HUES48 (cell line): ENCODE measurements around the gene DCTN2.

Experiments
- H3K27ac ChIP-seq: one replicate; pipeline ENCODE4 v1.7.0; 2013; ENCODE audit warnings: low read depth, low read length, inconsistent platforms
- H3K27me3 ChIP-seq: 2 replicates; pipeline ENCODE4 v1.6.1; 2013; ENCODE audit warnings: mild to moderate bottlenecking, low read length; ENCODE audit not compliant: control insufficient read depth, insufficient read depth
- H3K36me3 ChIP-seq: 2 replicates; pipeline ENCODE4 v1.6.1; 2013; ENCODE audit warnings: low read length; ENCODE audit not compliant: control insufficient read depth, insufficient read depth
- H3K4me1 ChIP-seq: 2 replicates; pipeline ENCODE4 v1.6.1; 2013; ENCODE audit warnings: mild to moderate bottlenecking, low read length; ENCODE audit not compliant: control insufficient read depth, insufficient read depth
- H3K4me3 ChIP-seq: 2 replicates; pipeline ENCODE4 v1.5.1; 2013; ENCODE audit warnings: mild to moderate bottlenecking, low read depth, low read length
- H3K9ac ChIP-seq: 2 replicates; pipeline ENCODE4 v1.6.1; 2013; ENCODE audit warnings: mild to moderate bottlenecking, low read depth, low read length, moderate library complexity
- H3K9me3 ChIP-seq: 2 replicates; pipeline ENCODE4 v1.6.1; 2013; ENCODE audit warnings: low read length; ENCODE audit not compliant: control insufficient read depth, insufficient read depth

DCTN2 gene

DNA sequence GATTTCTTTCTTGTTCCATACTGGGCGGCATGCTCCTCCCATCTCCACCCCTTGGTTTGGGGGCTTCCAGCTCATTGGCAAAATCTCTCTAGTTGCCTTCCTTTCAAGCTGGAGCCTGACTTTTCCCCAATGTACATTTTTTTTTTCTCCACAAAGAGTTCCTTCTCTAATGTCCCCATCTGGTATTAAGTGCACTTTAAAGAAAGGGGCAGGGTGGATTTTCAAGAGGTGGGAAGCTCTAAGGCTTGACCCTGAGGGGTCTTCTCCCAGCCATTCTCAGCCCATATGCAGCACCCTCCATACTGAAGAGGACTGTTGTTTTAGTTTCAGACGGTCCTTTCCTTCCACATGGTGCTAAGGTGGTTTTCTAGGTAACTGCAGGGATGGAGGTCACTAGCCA is 38.2 kb upstream of the DCTN2 start:
- no peak overlapping the region for H3K4me3 ChIP-seq
- no peaks in the 10 kb centered on the region for H3K9me3 ChIP-seq
- H3K9ac ChIP-seq = no peak overlapping the region
- no peaks in the 10 kb centered on the region for H3K4me1 ChIP-seq
- peaks cover 2% of the 10 kb centered on the region; the same call in 1 of the 2 replicates for H3K27me3 ChIP-seq
- no peak overlapping the region for H3K27ac ChIP-seq
- H3K36me3 ChIP-seq = peaks cover 35% of the 10 kb centered on the region

GRCh38 chr12:57584690-57585089 is 37.7 kb upstream of the DCTN2 start:
- H3K4me1 ChIP-seq = no peaks in the 10 kb centered on the region
- H3K4me3 ChIP-seq = no peak overlapping the region
- H3K9me3 ChIP-seq = no peaks in the 10 kb centered on the region
- peaks cover 40% of the 10 kb centered on the region for H3K36me3 ChIP-seq
- no peak overlapping the region for H3K27ac ChIP-seq
- H3K27me3 ChIP-seq = peaks cover 2% of the 10 kb centered on the region; the same call in 1 of the 2 replicates
- H3K9ac ChIP-seq = no peak overlapping the region

GRCh38 chr12:57584050-57584449 is 37.1 kb upstream of the DCTN2 start:
- Histone ChIP-seq H3K27me3 (peaks cover 2% of the 10 kb centered on the region; the same call in 1 of the 2 replicates), H3K27ac (no peak overlapping the region), H3K9ac (no peak overlapping the region), H3K4me3 (no peak overlapping the region), H3K4me1 (no peaks in the 10 kb centered on the region), H3K36me3 (peaks cover 46% of the 10 kb centered on the region), H3K9me3 (no peaks in the 10 kb centered on the region)

GRCh38 chr12:57583008-57583831 is 36.2 kb upstream of the DCTN2 start:
- no peak overlapping the region for H3K4me3 ChIP-seq
- no peak overlapping the region for H3K27ac ChIP-seq
- H3K9me3 ChIP-seq = no peaks in the 10 kb centered on the region
- H3K4me1 ChIP-seq = no peaks in the 10 kb centered on the region
- no peak overlapping the region for H3K9ac ChIP-seq
- peaks cover 2% of the 10 kb centered on the region; the same call in 1 of the 2 replicates for H3K27me3 ChIP-seq
- H3K36me3 ChIP-seq = peaks cover 55% of the 10 kb centered on the region

DNA sequence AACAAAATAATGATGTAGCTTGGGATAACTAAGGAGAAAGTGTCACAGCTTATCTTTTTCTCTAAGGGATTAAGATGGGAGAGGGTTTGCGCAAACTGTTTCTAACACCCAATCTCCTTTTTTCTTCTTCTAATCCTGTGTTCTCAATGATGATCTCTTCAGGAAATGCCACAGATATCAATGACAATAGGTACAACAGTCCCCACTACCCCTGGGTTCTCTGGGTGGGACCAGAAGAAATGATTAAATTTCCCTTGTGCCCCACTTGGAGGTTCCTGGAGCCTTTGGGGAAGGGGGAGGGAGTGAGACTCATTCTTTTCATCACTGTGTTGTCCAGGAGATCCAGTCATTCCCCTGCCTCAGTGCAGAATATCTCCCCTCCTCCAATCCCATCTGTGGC is 35.4 kb upstream of the DCTN2 start:
- Histone ChIP-seq H3K4me3 (no peak overlapping the region), H3K36me3 (peaks cover 62% of the 10 kb centered on the region), H3K4me1 (no peaks in the 10 kb centered on the region), H3K9me3 (no peaks in the 10 kb centered on the region), H3K27ac (no peak overlapping the region), H3K9ac (no peak overlapping the region), H3K27me3 (no peaks in the 10 kb centered on the region)

DNA sequence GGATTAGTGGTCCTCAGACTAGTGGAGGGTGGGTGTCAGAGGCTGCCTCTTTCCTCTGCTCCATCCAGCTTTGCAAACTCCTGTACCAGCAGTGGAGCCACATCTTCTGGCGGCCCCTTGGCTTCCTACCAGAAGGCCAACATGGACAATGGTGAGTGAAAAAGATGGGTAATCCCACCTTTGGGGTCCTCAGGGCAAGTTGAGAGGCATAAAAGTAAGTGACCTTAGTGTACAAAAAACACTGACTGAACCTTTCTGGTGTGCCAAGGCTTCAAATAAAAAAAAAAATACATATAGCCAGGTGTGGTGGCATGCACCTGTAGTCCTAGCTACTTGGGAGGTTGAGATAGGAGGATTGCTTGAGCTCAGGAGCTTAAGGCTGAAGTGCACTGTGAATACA is 34.8 kb upstream of the DCTN2 start:
- peaks cover 69% of the 10 kb centered on the region for H3K36me3 ChIP-seq

DNA sequence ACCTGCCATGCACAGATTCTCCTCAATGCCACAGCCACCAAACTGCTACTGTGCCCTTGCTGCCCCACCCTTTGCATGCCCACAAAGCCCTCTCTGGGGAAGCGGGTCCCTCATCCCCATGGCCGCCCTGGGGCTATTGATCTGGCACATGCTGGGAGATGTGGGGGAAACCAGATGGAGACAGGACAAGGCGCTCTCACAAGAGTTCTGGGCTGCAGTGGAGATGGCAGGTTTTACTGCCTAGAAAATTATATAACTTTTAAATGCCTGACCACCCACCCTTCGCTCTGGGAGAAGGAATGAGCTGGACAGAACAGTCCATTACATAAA is 33.4 kb upstream of the DCTN2 start:
- peaks cover 83% of the 10 kb centered on the region for H3K36me3 ChIP-seq
- H3K27me3 ChIP-seq = no peaks in the 10 kb centered on the region
- no peaks in the 10 kb centered on the region for H3K4me1 ChIP-seq
- H3K27ac ChIP-seq = no peak overlapping the region
- no peaks in the 10 kb centered on the region for H3K9me3 ChIP-seq
- H3K4me3 ChIP-seq = no peak overlapping the region
- no peak overlapping the region for H3K9ac ChIP-seq

More for the DNA sequence above, 34.8 kb upstream of the DCTN2 start:
- H3K4me3 ChIP-seq = no peak overlapping the region
- no peak overlapping the region for H3K27ac ChIP-seq
- no peaks in the 10 kb centered on the region for H3K9me3 ChIP-seq
- H3K27me3 ChIP-seq = no peaks in the 10 kb centered on the region
- no peak overlapping the region for H3K9ac ChIP-seq
- H3K4me1 ChIP-seq = no peaks in the 10 kb centered on the region

DNA sequence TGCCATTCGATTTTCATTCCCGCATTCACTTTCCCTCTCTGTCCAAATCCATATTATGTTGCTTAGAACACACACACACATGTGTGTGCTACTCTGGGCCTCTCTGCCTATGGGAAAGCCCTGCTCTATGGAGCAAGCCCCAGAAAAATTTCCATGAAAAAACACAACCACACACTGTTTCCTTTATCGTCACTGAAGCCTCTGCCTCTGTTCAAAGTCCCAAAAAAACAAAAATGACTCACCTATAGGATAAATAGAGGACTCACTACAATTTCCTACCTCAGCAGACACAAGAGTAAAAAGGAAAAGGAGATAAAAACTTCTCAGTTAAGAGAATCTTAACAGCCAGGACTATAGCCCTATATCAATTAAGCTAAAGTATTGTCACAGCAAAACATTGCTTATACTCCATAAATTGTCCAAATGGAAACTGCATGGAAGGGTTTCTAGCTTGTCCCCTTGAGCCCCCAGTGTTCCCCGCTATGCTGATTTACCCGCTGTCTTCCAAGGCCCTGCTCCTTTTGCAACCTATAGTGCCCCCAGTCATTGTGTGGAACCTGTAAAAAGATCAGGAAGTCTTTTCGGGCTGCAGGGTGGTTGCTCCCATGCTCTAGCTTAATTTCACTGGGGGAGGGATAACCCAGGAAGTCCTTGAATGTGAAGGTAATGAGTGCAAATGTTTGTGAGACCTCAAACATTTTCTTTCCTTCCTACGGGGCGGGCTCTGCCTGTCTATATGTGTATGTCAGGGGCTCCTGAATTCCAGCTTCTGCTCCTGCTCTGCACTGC is 32.9 kb upstream of the DCTN2 start:
- H3K27me3 ChIP-seq = no peaks in the 10 kb centered on the region
- H3K36me3 ChIP-seq = peaks cover 87% of the 10 kb centered on the region
- no peak overlapping the region for H3K9ac ChIP-seq
- H3K9me3 ChIP-seq = no peaks in the 10 kb centered on the region
- H3K4me3 ChIP-seq = no peak overlapping the region
- H3K4me1 ChIP-seq = no peaks in the 10 kb centered on the region
- no peak overlapping the region for H3K27ac ChIP-seq

- H3K9ac ChIP-seq = no peak overlapping the region
- no peaks in the 10 kb centered on the region for H3K4me1 ChIP-seq
- H3K27me3 ChIP-seq = no peaks in the 10 kb centered on the region
- H3K4me3 ChIP-seq = no peak overlapping the region
- no peak overlapping the region for H3K27ac ChIP-seq
- H3K36me3 ChIP-seq = peaks cover 83% of the 10 kb centered on the region
- no peaks in the 10 kb centered on the region for H3K9me3 ChIP-seq
These were observed 32.0 kb upstream of the DCTN2 start for GRCh38 chr12:57579011-57579410.

DNA sequence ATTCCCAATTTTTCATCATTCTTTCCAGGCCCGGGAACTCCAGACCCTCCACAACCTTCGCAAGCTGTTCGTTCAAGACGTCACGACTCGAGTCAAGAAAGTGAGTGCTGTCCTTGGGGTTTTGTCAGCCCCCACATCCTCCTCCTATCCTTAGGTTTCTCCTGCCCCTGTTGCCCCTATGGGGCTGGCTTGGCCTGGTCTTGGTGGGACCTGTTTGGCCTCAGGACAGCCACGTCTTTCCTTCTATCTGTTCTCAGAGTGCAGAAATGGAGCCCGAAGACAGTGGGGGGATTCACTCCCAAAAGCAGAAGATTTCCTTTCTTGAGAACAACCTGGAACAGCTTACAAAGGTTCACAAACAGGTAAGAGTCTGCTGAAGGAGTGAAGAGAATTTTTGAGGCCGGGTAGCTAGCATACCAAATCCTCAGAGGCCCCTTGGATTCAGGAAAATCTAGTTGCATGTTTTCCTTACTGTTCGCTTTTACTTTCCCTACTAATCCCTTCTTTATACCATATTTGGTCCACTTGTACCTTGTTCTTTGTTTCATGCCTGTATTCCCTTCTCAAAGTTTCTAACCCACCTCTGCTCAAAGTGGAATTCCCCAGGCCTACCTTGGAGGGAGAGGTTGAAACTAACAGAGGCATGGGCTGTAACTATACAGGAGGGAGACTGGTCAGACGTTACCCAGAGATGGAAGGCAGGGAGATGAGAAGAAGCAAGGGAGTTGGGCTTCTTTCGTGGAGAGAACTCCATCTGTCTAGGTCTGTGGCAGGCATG is 31.2 kb upstream of the DCTN2 start:
- H3K9ac ChIP-seq = no peak overlapping the region
- H3K27ac ChIP-seq = no peak overlapping the region
- no peaks in the 10 kb centered on the region for H3K9me3 ChIP-seq
- H3K36me3 ChIP-seq = peaks cover 84% of the 10 kb centered on the region
- no peaks in the 10 kb centered on the region for H3K4me1 ChIP-seq
- H3K27me3 ChIP-seq = no peaks in the 10 kb centered on the region
- no peak overlapping the region for H3K4me3 ChIP-seq
